T-helper 1 cell (primary cell): ENCODE data around the gene TRPM3.
"Not testable (repeated sequence)": the region's sequence is repeated elsewhere in the genome, so short reads cannot be mapped to it uniquely, and the experiment has no call there.

Experiments
- DNase-seq, 5 donors: peaks; one replicate each; pipeline ENCODE4 v3.0.0-alpha.2; 2012 to 2020

Gene TRPM3

GRCh38 chr9:70995511-70995910 is 125.9 kb downstream of the TRPM3 start:
- DNase-seq = no peak

- DNase-seq = no peak
These were observed 126.8 kb downstream of the TRPM3 start for GRCh38 chr9:70994582-70994981.

GRCh38 chr9:70988551-70988950 is 132.9 kb downstream of the TRPM3 start:
- no peak for DNase-seq

GRCh38 chr9:70987986-70988385 is 133.4 kb downstream of the TRPM3 start:
- no peak for DNase-seq

- DNase-seq = no peak
These were observed 134.4 kb downstream of the TRPM3 start for GRCh38 chr9:70986984-70987383.

GRCh38 chr9:70983723-70984295 is 137.6 kb downstream of the TRPM3 start:
- no peak for DNase-seq

- DNase-seq = no peak
These were observed 140.1 kb downstream of the TRPM3 start for GRCh38 chr9:70981312-70981711.

GRCh38 chr9:70979966-70980365 is 141.5 kb downstream of the TRPM3 start:
- no peak for DNase-seq

- no peak for DNase-seq
These were observed 143.3 kb downstream of the TRPM3 start for GRCh38 chr9:70978085-70978484.

- DNase-seq = no peak
These were observed 145.6 kb downstream of the TRPM3 start for GRCh38 chr9:70975821-70976220.

- DNase-seq = no peak
These were observed 149.7 kb downstream of the TRPM3 start for GRCh38 chr9:70971723-70972122.

GRCh38 chr9:70966380-70966779 is 155.0 kb downstream of the TRPM3 start:
- not testable (repeated sequence) for DNase-seq

- DNase-seq = no peak
These were observed 156.6 kb downstream of the TRPM3 start for GRCh38 chr9:70964861-70965260.

- no peak for DNase-seq
These were observed 157.9 kb downstream of the TRPM3 start for GRCh38 chr9:70963554-70963953.

GRCh38 chr9:70962761-70963440 is 158.5 kb downstream of the TRPM3 start:
- DNase-seq = no peak

GRCh38 chr9:70959366-70959765 is 162.1 kb downstream of the TRPM3 start:
- no peak for DNase-seq

- no peak for DNase-seq
These were observed 166.8 kb downstream of the TRPM3 start for GRCh38 chr9:70954596-70955143.

- no peak for DNase-seq
These were observed 167.3 kb downstream of the TRPM3 start for GRCh38 chr9:70954126-70954525.

GRCh38 chr9:70951749-70952727 is 169.4 kb downstream of the TRPM3 start:
- no peak for DNase-seq

GRCh38 chr9:70950270-70950669 is 171.2 kb downstream of the TRPM3 start:
- DNase-seq = no peak

- DNase-seq = no peak
These were observed 172.2 kb downstream of the TRPM3 start for GRCh38 chr9:70949239-70949638.

- DNase-seq = no peak
These were observed 172.7 kb downstream of the TRPM3 start for GRCh38 chr9:70948744-70949143.

- no peak for DNase-seq
These were observed 173.9 kb downstream of the TRPM3 start for GRCh38 chr9:70947511-70947910.
